NCI-H510A treated with DMSO at 0.1 percent for 48 hours (cell line): ENCODE data around the gene ATM.
"Not testable (repeated sequence)": the region's sequence is repeated elsewhere in the genome, so short reads cannot be mapped to it uniquely, and the experiment has no call there.

Source experiments
- DNase-seq: peaks from one replicate; lab custom pipeline; 2025; lab: John Stamatoyannopoulos, UW

ATM gene

DNA sequence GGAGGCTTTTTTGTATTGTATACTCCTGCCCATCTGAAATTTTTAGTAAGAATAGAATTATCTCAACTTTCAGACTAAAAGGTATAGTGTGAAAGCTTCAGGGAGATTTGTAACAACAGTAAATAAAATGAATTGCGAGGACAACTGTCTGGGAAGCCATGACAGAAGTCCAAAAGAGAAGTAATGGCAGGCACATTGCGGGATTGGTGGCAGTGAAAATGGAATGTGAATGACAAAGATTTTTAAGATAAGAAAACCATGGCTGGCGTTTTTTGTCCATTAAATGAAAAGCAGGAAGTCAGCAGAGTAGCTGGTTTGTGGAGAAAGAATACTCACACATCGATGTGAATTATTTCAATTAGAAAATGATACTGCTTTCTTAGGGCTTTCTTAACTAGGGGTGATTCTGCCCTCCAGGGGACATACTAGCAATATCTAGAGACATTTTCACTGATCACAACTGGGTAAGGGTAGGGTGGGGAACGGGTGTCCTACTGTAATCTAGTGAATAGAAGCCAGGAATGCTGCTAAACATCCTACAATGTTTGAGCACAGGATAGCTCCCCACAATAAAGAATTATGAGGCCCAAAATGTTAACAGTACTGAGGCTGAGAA is 2.0 kb upstream of the ATM start:
- DNase-seq: no peak

DNA sequence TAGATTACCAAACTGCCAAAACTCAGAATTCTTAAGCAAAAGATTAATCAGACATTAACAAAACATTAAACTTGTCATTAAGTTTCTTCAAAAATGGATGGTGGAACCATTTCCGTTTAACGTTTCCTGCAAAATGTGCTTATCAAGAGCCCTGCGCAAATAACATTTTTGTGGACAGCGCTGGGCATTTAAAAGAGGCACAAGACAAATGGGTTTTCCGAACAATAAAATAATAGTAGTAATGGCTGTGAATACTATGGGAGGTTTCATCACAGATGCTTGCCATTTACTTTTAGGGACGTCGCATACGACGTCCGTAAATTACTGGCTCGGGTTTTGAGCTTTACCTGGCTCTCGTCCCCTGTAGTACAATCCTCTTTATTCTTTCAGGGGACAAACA is 1.5 kb upstream of the ATM start:
- DNase-seq: peak; percentile 9

DNA sequence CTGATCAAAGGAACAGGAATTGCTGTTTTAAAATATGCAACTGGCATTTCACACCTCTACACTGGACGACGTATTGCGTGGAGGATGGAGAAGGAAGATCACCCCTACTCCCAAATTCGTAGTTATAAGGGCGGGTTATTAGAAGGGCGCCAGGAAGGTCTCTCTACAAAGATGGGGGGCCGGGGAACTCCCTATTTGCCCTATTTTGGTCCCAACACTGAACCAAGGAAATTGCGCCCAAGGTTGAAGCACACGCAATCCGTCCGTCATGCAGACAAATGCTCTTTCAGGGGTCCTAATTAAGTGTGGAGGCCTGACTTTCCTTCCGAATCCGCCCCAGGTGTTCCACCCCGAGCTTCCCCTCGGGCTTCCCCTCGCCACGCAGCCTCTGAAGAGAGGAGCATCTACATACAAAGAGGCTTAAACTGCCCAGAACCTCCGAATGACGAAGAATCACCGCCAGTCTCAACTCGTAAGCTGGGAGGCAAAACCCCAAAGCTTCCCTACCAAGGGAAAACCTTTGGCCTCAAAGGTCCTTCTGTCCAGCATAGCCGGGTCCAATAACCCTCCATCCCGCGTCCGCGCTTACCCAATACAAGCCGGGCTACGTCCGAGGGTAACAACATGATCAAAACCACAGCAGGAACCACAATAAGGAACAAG is 825 bp upstream of the ATM start:
- no peak for DNase-seq

DNA sequence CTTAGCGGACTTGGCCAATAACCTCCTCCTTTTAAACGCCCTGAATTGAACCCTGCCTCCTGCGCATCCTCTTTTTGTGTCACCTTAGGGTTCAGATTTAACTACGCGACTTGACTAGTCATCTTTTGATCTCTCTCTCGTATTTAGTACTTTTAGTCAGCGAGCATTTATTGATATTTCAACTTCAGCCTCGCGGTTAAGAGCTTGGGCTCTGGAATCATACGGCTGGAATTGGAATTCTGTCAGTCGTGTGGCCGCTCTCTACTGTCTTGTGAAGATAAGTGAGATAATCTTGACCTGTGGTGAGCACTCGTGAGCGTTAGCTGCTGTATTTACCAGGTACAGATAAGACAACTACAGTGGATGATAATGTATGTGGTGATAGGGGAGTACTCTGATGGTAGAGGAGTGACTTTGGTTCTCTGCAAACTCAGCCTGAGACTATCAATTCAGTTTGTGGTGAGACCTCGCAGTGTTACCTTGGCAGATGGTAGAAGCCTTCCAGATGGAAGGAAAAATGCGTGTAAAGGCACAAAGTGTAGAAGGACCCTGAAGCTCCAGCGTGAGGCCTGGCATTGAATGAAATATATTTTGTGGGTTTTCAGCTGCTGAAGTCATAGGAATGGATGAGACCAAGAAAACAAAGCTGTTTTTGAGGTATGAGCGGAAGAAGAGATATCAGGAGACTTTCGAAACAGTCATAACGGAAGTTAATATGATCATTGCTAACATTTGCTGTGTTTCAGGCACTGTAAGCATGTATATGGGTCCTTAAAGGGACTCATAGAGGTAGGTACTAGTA is 682 bp downstream of the ATM start:
- no peak for DNase-seq

DNA sequence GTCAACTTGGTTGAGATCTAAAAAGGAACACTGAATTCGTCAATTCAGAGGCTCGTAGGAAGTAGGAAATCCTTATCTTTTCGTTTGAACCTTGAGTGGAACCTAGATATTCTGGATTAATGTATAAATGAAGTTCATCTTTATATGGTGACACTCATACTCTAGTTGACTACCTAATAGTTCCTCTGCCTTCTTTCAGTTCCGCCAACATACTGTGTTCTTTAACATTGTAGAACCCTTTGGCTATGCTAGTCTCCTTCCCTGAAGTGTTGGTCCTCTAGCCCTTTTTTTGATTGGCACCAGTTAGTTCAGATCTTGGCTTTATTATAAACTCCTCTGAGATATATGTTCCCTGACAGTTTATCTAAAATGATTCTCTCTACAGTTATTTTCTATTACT is 1.5 kb downstream of the ATM start:
- DNase-seq: no peak

DNA sequence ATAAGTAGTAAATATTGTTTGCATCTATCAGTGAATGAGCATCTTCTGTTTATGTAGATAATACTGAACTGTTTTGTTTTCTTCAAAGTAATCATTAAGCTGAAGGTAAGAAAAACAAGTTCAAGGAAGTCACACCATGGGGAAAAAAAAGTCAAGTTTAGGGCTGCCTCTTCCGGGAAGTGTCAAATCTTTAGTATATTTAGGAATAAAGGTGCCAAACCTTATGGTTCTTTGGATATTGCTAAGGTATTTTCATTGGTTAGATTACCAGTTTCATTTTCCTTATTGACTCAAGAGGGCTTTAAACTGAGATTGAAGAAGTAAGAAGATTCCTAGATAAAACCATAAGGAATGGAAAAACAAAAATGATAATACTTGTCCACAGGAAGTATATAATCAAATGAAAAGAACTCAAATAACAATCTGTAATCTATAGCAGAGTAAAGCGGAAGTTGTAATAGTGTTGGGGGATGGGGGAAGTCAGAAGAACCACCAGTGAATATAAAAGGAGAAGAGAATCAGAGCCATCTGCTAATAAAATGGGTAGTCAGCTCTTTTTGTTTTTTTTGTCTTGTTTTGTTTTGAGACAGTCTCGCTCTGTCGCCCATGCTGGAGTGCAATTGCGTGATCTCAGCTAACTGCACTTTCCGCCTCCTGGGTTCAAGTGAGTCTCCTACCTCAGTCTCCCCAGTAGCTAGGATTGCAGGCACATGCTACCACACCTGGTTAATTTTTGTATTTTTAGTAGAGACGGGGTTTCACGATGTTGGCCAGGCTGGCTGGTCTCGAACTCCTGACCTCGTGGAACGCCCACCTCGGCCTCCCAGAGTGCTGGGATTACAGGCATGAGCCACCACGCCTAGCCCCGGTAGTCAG is 2.3 kb downstream of the ATM start:
- no peak for DNase-seq

DNA sequence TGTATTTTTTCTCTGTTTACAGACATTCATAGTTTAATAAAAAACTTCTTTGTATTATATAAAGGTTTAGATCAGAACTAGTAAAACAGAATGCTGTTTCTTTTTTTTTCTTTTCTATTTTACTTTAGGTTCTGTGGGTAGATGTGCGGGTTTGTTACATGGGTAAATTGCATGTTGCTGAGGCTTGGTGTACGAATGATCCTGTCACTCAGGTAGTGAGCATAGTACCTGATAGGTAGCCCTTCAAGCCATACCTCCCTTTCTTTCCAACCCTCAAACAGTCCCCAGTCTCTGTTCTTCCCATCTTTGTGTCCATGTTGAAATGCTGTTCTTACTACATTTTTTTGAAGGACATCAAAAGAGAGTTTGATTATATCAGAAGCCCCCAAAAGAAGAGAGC is 3.2 kb downstream of the ATM start:
- no peak for DNase-seq

DNA sequence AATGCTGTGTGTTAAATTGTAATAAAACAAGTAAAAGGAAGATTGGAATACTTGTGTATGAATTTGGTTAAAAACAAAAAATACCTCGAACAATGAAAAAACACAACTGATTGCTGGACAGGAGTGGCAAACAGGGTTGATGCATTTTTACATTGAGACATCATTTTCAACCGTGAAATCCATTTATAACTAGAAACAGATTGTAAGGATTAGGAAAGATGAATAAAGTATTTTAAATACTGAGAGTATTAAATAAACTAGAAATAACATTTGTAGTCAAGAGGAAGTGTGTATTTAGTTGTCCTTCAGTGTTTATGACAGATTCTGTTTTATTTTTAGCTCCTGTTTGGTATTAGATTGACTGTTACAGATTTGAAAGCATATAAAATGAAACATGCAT is 5.4 kb downstream of the ATM start:
- no peak for DNase-seq

DNA sequence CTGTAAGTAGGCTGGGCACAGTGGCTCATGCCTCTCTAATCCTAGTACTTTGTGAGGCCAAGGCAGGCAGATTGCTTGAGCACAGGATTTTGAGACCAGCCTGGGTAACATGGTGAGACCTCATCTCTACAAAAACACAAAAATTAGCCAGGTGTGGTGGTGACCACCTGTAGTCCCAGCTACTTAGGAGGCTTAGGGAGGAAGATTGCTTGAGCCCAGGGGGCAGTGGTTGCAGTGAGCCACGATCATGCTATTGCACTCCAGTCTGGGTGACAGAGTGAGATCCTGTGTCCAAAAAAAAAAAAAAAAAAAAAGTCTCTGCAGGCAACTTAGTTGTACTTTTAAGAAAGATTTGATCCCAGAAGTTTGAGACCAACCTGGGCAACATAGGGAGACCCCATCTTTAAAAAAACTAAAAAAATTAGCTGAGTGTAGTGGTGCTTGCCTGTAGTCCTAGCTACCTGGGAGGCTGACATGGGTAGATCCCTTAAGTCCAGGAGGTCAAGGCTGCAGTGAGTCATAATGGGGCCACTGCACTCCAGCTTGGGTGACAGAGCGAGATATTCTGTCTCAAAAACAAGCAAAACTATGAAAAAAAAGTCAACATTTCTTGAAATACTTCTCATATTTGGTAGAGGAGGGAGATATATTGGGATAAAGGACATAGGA is 10.5 kb downstream of the ATM start:
- DNase-seq: no peak

DNA sequence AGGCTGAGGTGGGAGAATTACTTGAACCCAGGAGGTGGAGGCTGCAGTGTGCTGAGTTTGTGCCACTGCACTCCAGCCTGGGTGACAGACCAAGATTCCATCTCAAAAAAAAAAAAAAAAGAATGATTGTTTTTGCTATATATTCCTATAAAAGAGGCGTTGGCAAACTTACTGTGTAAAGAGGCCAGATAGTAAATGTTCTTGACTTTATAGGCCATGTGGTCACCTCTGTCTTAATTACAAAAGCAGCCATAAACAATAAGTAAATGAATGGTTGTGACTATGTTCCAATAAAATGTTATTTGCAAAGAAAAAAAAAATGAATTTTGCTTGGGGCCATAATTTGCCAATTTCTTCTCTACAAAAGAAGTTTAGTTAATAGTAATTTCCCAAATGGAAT is 12.3 kb downstream of the ATM start:
- no peak for DNase-seq

DNA sequence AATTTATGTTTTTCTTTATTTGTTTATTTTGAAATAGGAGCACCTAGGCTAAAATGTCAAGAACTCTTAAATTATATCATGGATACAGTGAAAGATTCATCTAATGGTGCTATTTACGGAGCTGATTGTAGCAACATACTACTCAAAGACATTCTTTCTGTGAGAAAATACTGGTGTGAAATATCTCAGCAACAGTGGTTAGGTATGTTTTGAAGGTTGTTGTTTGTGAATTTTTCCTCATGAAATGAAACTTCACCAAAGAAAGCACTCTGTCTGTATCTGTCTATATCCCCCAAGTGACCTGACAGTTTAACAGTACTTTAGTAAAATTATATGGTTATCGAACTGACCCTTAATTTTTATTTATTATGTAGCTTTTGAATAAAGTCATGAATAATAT is 12.8 kb downstream of the ATM start:
- no peak for DNase-seq

DNA sequence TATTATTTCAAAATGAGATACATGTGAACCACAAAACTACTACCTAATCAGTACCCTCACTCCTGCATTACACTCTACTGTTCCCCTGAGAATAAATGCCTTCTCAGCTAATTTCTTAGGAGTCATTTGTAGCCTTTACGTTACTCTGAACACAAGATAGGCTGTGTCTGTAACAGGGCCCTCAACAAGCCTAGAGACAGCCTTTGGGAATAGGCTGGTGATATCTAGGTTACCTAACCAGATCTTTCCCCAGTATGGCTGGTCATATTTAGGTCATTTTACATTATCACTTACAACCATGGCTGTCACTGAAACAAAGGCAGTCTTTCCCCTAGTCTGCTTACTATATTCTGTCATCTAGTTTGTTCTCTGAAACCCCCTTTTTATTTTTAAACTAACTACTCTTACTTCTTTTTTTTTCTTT is 14.2 kb downstream of the ATM start:
- no peak for DNase-seq

DNA sequence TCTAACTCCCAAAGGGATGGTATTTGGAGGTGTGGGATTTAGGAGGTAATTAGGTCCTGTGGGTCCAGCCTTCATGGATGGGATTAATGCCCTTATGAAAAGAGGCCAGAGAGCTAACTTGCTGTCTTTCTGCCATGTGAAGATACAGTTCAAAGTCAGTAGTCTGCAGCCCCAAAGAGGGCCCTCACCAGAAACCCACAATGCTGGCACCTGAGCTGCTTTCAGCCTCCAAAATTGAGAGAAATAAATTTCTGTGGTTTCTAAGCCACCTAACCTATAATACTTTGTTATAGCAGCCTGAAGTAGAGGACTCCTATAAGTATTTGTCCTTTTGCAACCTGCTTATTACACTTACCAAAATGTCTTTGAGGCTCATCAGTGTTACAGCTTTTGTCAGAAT is 16.2 kb downstream of the ATM start:
- no peak for DNase-seq

DNA sequence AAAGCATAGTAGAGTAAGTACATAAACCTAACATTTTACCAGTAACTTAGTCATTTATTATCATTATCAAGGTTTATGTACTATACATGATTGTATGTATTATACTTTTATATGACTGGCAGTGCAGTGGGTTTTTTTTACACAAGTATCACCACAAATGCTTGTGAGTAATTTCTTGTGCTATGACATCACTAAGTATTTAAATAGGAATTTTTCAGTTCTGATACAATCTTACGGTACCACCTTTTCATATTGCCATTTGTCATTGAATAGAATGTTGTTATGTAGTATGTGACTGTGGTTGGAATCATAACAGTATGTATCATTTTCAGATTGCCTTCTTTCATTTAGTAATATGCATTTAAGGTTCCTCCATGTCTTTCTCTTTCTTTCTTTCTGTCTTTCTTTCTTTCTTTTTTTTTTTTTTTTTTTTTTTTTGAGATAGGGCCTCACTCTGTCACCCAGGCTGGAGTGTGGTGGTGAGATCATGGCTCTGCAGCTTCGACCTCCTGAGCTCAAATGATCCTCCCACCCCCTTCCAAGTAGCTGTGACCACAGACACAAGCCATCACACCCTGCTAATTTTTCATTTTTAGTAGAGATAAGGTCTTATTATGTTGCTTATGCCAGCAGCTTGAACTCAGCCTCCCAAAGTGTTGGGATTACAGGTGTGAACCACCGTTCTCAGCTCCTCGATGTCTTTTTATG is 18.6 kb downstream of the ATM start:
- DNase-seq: no peak

DNA sequence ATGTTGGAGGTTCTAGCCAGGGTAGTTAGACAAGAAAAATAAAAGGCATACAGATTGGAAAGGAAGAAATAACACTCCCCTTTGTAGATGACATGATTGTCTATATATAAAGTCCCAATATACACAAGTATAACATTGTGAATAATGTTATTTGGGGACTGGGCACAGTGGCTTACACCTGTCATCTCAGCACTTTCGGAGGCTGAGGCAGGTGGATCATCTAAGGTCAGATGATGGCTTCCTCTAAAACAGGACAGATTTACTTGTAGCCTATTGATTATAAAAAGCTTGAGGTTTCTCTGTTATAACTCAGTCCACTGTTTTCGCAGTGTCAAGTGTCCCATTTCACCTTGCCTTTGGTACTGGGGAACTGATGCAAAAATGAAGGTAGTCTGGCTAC is 19.6 kb downstream of the ATM start:
- DNase-seq: no peak

DNA sequence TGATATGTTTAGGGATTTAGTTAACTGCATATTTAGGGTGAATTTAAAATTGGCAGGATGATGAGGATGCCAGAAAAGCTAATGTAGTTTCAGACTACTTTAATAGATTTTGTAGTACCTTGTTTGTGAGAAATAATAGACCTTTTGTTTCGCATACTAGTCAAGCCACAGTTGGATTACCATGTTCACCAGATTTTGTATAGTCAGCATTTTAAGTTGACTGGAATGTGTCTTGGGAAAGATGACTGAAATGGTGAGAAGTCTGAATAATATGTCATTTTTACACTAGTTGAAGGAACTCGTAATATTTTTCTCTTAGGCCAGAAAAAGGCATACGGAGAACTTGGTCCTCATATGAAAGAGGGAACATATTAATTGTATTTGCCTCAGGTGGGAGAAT is 23.4 kb downstream of the ATM start:
- DNase-seq: no peak

DNA sequence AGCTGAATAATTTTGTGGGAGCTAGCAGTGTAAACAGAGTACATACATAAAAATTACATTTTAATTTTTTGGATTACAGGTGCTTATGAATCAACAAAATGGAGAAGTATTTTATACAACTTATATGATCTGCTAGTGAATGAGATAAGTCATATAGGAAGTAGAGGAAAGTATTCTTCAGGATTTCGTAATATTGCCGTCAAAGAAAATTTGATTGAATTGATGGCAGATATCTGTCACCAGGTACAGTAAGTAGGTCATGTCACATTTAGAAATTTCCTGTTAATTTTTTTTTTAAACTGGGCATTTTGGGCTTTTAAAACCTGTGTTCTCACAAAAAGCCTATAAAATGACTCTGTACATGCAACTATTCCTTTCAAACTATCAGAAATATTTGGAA is 24.0 kb downstream of the ATM start:
- no peak for DNase-seq

DNA sequence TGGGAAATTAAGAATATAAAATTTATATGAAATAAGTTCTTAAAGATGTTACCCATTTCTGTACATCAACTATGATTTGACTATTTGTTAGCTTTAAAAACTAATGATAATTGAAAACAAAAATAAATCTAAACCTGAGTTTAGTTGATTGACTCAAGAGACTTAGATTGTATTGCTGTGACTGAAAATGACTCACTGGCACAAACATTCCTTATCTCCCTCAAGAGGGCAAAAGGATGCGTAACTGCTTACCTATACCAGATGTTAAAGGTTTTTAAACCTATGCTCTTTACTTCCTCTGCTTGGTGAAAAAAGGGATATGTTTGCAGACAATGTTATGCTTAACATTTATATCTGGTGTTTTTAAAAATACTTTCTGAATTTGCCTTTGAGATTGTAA is 30.3 kb downstream of the ATM start:
- no peak for DNase-seq

DNA sequence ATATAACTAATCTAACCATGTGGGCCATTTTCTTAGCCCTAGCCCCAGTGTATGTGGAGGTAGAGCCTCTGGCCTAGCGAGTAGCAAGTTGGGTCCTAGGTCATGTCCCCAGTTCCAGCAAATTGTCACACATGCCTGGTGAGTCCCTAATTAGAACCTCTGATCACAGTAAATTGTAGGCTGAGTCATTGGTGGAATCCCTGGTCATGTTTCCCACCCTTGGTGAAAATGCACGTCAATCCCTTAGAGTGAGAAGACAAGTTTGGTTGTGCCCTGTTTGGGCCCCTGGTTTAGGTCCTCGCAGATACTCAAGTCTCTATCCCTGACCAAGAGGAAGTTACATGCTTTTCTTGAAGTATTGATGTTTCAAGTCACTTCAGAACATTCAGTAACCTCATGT is 46.7 kb downstream of the ATM start:
- no peak for DNase-seq

DNA sequence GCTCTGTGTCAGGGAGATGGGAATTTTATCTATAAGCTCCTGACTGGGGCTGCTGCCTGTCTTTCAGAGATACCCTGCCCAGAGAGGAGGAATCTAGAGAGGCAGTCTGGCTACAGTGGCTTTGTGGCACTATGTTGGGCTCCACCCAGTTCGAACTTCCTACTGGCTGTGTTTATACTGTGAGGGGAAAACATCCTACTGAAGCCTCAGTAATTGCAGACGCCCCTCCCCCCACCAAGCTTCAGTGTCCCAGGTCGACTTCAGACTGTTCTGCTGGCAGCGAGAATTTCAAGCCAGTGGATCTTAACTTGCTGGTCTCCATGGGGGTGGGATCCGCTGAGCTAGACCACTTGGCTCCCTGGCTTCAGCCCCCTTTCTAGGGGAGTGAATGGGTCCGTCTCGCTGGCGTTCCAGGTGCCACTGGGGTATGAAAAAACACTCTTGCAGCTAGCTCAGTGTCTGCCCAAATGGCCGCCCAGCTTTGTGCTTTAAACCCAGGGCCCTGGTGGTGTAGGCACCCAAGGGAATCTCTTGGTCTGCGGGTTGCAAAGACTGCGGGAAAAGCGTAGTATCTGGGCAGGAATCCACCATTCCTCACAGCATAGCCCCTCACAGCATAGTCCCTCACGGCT is 54.2 kb downstream of the ATM start:
- not testable (repeated sequence) for DNase-seq

DNA sequence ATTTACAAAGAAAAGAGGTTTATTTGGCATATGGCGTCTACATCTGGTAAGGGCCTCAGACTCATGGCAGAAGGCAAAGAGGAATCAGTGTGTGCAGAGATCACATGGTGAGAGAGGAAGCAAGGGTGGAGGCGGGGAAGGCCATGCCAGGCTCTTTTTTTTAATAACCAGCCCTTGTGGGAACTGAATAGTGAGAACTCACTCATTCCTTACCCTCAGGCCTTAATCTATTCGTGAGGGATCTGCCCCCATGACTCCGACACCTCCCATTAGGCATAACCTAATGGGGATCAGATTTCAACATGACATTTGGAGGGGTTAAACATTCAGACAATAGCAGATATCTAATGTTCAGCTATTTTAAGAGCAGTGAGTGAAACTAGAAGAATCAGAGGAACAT is 55.7 kb downstream of the ATM start:
- no peak for DNase-seq
